ENCODE data around the gene PLA2G7.
"Not testable (repeated sequence)": the region's sequence is repeated elsewhere in the genome, so short reads cannot be mapped to it uniquely, and the experiment has no call there.

The PLA2G7 gene

DNA sequence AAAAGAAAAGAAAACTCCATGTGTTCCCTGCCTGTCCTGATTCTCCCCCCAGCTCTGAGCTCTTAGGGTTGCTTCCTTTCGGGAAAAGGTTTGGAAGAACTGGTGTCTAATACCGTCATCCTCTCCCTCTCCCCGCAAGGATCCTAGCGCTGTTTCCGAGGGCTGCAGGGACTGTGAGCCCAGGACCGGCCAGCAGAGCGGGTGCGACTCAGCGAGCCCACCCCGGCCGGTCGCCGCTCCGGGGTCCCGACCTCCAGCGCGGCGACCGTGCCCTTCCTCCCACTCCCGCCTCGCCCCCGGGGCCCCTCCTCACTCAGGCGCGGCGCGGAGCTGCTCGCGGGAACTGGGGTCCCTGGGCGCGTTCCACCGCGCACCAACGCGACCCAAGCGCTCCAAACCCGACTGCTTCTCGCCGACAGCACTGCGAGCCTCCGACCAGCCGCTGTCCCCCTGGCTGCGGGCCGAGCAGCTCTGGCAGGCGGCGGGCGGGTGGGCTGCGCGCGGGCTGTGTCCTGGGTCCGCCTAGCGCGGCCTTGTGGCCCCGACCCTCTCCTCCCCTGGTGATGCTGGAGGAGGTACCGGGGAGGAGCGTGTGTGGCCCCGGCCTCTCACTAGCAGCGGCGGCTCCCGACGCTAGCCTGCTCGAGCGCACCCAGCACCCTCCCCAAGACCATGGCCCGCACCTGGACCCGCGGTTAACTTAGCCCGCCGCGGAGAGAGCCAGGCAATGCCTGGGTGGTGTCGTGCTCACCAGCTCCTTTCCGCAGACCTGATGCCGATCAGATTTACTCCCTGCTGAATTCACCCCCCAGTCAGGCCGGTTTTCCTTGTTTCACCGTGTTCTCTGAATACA is at the start of gene PLA2G7:
Gene PLA2G7, minus strand, starts transcription at position 509 of the 853 bp plus-strand sequence. CDS start 12,484 bp downstream, outside the sequence.
- DNase-seq: no peak

DNA sequence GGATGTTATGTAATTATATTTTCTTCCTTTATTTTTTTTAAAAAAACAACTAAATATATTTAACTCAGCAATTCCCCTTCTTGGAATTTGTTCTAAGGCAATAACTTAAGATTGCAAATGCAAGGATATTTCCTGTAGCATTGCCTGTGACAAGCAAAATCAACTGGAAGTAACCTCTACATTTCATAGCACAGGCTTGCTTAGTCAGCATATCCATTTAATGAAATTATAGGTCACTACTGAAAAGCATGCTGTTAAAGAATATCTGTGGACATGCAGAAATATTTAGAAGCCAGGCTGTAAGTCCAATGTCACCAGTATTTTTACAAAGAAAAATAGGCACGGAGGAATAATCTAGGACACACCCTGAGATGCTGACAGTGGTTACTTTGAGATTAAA is 49.4 kb upstream of the PLA2G7 start:
- DNase-seq: no peak

DNA sequence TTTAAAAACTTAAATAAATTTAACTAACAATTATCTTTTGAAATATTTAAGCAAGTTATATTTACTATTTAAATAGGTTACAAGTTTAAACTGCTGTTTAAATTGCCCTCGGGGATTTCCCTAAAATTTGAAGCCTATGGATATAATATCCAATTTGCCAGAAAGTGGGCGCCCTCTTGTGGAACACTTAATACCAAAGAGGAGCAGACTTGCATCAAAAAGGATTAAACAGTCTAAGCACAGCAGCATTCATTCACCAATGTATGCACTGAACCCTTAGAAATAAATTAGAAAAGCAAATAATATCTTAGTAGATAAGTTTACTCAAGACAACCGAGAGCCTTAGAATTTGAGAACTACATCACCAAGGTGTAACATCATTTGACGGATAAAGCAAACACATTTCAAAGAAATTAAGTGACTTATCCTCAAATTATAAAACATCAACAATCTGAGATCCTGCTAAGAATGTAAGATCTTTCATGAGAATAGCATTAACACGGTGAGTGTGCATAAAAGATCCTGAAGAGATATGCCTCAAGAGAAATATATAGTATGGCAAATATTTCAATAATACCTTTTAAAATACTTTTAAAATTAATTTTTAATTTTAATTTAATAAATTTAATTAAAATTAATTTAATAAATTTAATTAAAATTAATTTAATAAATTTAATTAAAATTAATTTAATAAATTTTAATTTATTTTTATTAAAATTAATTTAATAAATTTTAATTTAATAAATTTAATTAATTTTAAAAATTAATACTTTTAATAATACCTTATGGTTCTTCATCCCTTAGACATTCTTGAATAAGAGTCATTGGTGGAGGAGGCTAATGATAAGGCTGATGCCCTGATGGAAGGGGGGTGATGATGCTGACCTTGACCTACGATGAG is 46.6 kb upstream of the PLA2G7 start:
- peak in 1 of 2 experiments; percentile 1 for DNase-seq

DNA sequence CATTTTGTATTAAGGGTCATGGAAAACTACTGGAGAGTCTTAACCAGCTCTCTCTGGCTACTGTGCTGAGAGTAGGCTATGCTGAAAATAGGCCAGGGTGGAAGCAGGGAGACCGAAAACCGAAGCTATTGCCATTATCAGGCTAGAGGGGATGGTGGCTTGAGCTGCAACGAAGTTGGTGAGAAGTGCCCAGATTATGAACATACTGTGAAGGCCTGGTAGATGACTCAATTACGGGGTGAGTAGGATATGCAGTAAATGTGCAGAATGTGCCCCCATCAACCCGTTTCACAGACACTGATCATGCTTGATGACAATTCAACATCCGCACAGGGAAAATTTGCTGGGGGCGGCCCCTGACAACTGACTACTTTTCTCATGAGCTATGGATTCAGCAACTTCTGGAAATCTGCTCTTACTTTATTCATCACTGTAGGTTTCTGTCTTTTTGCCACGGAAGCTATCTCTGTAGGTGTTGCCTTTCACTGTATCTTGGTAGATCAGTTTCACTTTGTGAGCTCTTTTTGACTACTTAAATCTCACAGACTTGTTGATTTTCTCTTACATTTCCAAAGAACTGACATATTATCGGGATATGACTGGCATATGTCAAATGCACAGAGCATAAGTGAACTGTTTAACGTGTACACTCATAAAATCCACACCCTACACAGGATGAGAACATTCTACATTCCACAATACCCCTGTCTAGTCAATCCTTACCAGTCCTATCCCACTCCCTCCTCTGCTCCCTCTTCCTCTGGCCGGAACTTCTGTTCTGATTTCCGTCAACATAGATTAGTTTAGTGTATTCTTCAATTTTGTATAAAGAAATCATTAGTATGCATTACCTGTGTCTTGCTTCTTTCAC is 42.5 kb upstream of the PLA2G7 start:
- DNase-seq: no peak

DNA sequence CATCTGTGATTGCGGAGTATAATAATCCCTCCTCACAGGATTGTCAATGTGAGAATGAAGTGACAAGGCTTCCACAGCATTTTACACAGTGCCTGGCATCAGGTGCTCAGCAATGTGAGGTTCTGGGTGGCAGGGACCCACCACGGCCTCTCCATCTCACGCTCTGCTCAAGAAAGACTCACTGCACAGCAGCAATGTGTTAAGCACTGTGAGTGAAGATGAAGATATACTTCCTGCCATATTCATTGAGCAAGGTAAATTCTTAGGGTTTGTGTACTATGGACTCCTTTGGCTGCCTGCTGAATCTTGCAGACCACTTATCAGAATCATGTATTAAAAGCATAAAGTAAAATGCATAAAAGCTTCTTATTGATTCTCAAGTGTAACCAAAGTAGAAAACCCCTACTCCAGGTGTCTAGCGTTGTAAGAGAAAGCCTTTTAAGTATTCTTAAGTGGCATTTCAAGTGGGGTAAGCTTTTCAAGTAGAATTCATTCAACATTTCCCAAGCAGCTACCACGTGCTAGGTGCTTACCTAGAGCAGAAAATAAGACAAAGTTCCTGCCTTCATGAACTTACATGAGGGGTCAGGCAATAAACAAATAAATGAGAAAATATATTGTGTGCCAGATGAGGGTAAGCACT is 41.0 kb upstream of the PLA2G7 start:
- no peak for DNase-seq

DNA sequence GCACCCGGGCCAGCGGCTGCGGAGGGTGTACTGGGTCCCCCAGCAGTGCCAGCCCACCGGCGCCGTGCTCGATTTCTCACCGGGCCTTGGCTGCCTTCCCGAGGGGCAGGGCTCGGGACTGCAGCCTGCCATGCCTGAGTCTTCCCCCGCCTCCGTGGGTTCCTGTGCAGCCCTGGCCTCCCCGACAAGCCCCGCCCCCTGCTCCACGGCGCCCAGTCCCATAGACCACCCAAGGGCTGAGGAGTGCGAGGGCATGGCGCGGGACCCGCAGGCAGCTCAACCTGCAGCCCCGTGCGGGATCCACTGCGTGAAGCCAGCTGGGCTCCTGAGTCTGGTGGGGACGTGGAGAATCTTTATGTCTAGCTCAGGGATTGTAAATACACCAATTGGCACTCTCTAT is 39.6 kb upstream of the PLA2G7 start:
- not testable (repeated sequence) for DNase-seq

DNA sequence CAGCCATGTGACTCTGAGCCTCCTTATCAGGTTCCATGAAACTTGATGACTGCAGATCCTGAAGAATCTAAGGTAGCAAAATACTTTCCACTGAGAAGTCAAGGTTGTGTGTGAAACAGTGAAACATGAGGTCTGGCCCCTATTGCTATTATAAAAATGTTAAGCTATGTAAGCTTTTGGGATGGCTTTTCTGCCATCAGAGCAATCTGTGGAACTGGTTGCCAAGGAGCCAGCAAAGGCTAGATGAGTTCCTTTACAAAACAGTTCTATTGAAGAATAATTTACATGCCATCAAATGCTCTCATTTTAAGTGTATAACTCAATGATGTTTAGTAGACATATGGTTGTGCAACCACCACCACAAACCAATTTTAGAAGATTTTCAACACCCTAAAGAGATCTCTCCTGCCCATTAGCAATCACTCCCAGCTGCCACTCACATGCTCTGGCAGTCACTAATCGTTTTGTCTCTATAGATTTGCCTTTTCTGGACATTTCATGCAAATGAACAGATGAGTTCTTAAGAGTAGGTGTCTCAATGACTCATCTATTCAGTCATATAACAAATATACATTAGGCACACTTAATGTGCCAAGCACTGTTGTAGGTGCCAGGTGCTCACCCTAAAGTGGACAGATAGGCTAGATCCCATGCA is 38.2 kb upstream of the PLA2G7 start:
- DNase-seq: no peak

DNA sequence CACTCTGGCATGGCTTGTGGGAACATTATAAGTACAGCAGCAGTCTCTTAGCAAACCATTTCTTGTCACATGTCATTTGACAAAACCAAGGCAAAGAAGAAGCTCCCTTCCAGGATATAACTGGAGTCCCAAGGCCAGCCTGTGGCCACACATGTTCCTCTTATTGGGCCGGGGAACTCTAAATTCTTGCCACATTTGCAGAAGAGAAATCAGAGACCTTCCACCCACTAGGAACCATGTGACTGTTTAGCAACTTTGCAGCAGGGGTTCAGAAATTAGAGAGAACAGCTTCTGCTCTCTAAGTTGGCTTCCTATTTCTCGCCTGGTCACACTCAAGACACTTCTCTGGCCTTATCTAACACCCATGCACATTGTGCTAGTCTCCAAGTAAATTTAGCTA is 37.6 kb upstream of the PLA2G7 start:
- no peak for DNase-seq

DNA sequence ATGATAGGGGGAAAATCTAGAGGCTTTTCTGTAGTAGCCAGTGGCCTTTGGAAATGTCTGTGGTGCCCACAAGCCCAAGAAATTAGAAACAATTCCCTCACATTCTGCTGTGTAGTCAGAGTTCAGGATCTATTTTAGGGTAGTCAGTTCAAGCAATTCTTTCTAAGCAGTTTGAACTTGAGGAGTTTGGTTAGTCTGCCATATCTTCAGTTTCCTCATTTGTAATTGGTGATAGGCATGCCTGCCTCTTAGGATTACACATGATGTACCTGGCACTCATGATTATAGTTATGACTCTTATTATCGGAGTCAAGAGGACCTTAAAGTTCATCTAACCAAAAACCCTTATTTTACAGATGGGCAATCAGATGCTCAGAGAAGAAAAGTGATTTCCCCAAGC is 36.8 kb upstream of the PLA2G7 start:
- DNase-seq: no peak

DNA sequence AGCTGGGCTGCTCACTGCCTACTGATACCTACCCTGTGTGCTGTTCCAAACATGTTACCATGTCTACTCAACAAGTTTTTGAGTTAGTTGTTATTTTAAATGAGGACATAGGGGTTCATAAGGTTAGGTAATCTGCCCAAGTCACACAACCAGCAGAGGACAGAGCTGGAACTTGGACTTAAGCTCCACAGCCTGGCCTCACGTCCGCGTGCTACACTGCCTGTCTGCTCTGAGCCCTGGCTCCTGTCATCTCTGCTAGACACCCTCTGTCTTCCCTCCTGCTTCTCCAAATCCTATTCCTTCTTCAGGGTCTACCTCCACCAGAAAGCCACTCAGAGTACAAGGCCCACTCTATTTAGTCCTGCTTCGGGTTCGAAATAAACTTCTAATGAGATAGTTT is 29.8 kb upstream of the PLA2G7 start:
- no peak for DNase-seq

DNA sequence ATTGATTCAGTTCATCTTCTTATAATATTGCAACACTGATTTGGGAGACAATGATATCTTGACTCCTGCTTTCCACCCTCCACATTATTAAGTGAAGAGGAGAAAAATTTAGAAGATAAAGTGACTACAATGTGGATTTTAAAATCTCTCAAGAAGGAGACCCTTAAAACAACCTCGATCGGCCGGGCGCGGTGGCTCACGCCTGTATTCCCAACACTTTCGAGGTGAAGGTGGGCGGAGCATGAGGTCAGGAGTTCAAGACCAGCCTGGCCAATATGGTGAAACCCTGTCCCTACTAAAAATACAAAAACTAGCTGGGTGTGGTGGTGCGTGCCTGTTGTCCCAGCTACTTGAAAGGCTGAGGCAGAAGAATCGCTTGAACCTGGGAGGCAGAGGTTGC is 29.1 kb upstream of the PLA2G7 start:
- DNase-seq: not testable (repeated sequence)

DNA sequence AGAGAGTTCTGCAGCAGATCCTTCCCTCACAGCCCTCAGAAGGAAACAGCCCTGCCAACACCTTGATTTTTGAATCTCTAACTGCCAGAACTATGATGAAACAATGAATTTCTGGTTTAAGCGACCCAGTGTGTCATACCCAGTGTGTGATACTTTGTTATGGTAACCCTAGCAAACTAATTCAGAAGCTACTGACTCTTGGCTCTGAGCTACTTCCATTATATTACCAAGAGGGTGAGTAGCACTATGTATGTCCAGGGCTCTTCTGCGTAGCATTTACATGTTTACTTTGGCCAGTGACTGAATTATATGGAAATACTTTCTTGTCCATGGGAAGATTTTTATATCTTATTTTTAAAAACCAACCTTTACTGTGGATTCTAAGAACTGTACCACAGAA is 28.3 kb upstream of the PLA2G7 start:
- DNase-seq: no peak

DNA sequence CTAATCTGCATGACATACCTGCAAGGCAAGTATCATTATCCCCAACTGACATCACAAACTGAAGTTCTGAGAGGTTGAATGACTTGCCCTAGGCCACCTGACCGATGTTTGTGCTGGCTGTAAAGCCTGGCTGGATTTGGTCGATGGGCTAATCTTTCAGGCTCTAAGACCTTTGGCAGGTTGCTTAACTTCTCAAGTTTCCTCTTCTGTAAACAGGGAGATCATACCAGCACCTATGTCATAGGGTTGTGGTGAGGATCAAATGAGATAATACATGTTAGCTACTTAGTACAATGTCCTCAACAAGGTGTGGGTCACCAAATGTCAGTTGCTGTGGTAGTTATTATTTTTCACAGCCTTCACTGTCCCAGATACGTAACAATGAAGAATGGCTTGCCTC is 25.8 kb upstream of the PLA2G7 start:
- no peak for DNase-seq

DNA sequence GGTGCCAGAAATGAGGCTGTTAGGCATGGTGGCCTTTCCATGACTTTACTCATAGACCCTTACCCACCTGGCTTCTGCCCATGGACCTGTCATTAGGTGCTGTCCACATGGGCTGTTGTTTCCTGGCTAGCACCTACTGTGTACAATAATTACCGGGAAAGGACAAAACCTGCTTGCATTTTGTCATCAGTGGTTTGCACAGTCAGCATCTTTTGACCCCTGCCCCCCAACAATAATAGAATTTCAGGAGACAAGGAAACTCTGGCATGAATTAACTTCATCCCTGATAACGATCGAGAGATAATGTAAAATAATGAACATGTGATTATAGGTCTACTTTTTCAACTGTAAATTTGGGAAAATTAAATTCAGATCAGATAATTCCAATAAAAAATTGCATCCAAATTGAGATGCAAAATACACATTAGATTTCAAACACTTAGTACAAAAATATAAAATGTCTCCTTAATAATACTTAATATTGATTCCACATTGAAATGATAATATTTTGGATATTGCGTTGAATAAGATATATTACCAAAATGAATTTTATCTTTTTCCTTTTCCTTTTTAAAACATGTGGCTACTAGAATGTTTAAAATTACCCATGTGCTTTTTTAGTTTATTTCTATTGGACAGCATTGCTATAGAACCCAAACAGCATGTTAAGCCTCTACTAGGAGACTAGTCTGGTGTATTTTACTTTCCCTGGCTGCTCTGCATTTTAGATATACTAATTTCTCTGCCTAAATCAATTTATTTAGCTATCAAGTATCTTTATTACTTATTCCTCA is 24.0 kb upstream of the PLA2G7 start:
- DNase-seq: no peak

DNA sequence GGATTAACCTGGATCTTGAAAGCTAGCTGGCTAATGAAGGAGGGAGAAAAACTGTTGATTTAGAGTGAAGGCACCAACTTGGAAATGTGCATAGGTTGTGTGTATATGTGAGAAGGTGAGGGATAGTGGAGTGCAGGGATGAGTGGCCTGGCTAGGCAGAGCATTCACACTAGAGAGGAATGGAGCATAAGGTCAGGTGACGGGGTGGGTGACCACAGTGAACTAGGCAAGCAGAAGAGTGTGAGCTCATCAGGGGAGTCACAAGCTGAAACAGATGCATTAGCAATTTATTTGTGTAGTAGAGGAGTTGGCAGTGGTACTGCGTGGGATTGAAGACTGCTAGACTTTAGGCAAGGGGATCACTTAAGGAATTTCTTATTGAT is 22.0 kb upstream of the PLA2G7 start:
- DNase-seq: no peak

DNA sequence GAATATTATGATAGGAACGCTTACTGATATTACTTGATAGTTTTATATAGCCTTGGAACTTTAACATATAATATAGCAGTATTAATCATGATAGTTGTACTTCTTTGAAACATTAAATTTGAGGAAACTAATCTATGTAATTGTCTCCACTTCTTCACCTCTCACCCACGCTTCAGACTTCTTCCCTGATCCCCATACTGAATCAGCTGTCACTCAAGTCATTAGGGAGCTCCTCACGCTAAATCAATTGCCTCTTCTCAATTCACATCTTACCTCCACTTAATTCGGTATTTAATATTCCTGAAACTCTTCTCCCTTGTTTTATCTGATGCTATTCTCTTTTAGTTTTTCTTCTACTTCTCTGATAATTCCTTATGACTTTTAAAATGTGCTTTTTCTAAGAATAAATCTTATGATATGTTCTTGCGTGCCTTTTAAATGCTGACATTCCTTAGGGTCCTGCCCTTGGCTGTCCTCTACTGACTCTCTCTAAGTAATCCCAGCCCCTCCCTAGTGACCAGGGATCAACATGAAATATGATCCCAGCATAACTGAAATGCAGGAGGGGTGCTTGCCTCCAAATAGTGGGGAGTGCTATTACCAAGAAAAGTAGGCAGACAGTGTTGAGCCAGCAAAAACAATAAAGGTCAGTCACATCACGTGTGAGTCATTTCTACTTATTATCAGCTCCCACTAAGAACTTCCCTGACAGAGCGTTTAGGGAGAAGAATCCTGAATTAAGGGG is 21.5 kb upstream of the PLA2G7 start:
- DNase-seq: no peak

DNA sequence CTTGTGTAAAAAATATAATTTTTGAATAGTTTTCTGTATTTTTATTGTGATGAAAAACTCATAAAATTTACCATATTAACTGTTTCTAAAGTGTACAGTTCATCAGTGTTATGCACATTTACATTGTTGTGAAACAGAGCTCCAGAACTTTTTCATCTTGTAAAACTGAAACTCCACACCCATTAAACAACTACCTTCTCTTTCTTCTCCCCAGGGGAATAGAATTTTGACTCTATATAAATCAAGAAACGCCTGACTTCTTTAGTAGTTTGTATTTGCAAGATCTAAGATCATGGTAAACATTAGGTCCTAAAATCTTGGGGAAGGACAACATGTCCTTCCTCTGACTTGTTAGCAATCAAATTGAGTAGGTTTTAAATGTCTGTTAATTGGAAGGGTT is 20.7 kb upstream of the PLA2G7 start:
- no peak for DNase-seq

DNA sequence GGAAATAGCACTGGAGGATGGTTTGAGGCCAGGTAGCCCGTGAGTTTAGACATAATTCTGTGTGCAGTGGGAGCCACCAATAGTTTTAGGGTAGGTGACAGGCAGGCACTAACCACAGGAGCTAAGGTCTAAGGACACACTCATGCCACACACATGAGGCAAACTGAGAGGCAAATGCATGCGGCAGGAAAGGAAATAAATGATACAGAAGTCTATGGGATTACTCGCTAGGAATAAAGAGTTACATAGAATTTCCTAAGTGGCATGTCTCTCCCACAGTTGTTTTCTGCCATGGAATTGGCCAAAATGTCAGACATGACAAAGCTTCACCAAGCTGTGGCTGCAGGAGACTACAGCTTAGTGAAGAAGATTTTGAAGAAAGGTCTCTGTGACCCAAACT is 16.5 kb upstream of the PLA2G7 start:
- DNase-seq: no peak

DNA sequence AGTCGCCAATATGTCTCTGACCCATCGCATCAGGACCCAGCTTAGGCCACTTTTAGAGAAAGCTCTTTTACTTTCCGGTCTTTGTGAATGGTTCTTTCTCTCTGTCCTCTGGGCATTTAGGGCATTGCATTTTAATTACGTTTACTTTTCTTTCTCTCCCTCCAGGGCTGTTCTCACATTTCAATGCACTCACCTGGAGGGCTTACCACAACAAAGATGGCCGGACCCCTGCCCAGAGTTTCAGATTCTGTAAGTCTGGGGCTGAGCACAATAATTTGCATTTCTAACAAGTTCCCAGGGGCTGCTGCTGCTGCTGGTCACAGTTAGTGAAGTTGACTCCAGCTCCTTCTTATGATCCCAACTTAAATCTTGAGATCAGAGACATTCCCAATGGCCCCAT is 14.6 kb upstream of the PLA2G7 start:
- DNase-seq: no peak

DNA sequence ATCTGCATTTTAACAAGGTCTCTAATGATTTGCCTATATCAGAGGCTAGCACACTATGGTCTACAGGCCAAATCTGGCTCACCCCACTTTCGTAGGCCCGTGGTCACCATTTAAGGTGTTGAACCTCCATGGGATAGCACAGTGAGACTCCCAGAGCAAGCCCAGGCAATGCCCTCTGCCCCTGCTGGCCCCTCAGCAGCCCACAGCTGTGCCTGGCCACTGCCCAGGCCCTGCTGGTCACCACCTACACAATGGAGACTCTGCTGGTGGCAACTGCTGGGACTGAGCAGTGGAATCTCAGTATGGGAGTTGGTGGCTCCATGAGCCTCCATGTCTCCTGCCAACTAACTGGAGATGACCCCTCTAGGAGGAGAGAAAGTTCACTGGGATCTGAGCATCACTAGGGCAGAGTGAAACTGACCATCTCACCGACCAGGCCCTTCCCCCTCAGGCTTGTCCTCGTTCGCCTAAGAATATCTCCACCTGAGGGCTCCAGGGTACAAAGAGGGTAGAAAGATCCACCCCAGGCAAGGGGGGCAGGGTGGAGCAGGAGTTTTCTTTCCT is 13.8 kb upstream of the PLA2G7 start:
- DNase-seq: no peak

Data from cerebellar nuclear complex (tissue), 1 donor.